CD4-positive, alpha-beta T cell (primary cell): ENCODE data around the gene DFFB. TPM values are rescaled to one million over a fixed set of nuclear protein-coding genes. Genes with fewer than 3 reads are reported as not detected.

Source experiments
- ATAC-seq: fragments of 200-7000 bp; cut with Tn5 transposase; one replicate; pipeline ENCODE4 v1.10.0; 2022; ENCODE audit warnings: mild to moderate bottlenecking; ENCODE audit not compliant: poor library complexity
- CTCF ChIA-PET: fragments of 350-600 bp; sonication (Branson Sonifier 250); formaldehyde crosslinking; loops from one replicate; lab custom pipeline; 2021; ENCODE audit warnings: antibody characterized with exemption, inconsistent platforms; lab: Charles Lee
- POLR2A ChIA-PET: fragments of 350-600 bp; sonication (Branson Sonifier 250); formaldehyde crosslinking; loops from one replicate; lab custom pipeline; 2021; ENCODE audit warnings: antibody characterized with exemption, inconsistent platforms; lab: Charles Lee
- DNase-seq, 14 experiments: peaks; one replicate each; pipeline ENCODE4 v3.0.0-alpha.2; 2013 to 2020; ENCODE audit warnings: mixed read lengths in 2 of 14
- H3K27ac ChIP-seq, 2 donors: one replicate each; pipeline versions ENCODE4 v1.5.1 to v1.7.0; 2013; ENCODE audit warnings: low read length in 2 of 2, low read depth in 1 of 2, mild to moderate bottlenecking in 1 of 2
- H3K27me3 ChIP-seq, 2 experiments: 1 replicate in 1 of 2; 2 replicates in 1 of 2; pipeline versions ENCODE4 v1.6.1 to v1.7.0; 2013; ENCODE audit warnings: low read length in 2 of 2, control low read depth in 1 of 2, mild to moderate bottlenecking in 1 of 2, moderate library complexity in 1 of 2; ENCODE audit not compliant: insufficient read depth in 2 of 2, control insufficient read depth in 1 of 2
- H3K36me3 ChIP-seq: one replicate; pipeline ENCODE4 v1.6.1; 2013; ENCODE audit warnings: low read length, control low read depth; ENCODE audit not compliant: insufficient read depth
- H3K4me1 ChIP-seq: one replicate; pipeline ENCODE4 v1.6.1; 2013; ENCODE audit warnings: low read length, control low read depth; ENCODE audit not compliant: insufficient read depth
- H3K4me3 ChIP-seq: one replicate; pipeline ENCODE4 v1.5.1; 2013; ENCODE audit warnings: mild to moderate bottlenecking, low read length, moderate library complexity
- H3K9me3 ChIP-seq, 2 experiments: 1 replicate in 1 of 2; 2 replicates in 1 of 2; pipeline versions ENCODE4 v1.6.1 to v1.7.0; 2013; ENCODE audit warnings: low read length in 2 of 2, mild to moderate bottlenecking in 2 of 2, control low read depth in 1 of 2, moderate library complexity in 1 of 2; ENCODE audit not compliant: control insufficient read depth in 1 of 2, insufficient read depth in 1 of 2
- H3K27ac Mint-ChIP-seq: one replicate; pipeline ENCODE4 v1.8.0; 2020; ENCODE audit warnings: mixed read lengths
- H3K27me3 Mint-ChIP-seq: one replicate; pipeline ENCODE4 v1.8.0; 2021; ENCODE audit warnings: mixed read lengths
- H3K36me3 Mint-ChIP-seq: one replicate; pipeline ENCODE4 v1.8.0; 2021; ENCODE audit warnings: low read depth, mixed read lengths
- H3K4me1 Mint-ChIP-seq: one replicate; pipeline ENCODE4 v1.8.0; 2021; ENCODE audit warnings: low read depth, mixed read lengths
- H3K4me3 Mint-ChIP-seq: one replicate; pipeline ENCODE4 v1.8.0; 2020; ENCODE audit warnings: mild to moderate bottlenecking, mixed read lengths
- H3K9me3 Mint-ChIP-seq: one replicate; pipeline ENCODE4 v1.8.0; 2020; ENCODE audit warnings: mixed read lengths
- CTCF ChIP-seq: fragments of 200-600 bp; IDR thresholded peaks from one replicate; pipeline ENCODE4 v1.8.0; 2022; ENCODE audit warnings: antibody characterized with exemption, mild to moderate bottlenecking
- intact Hi-C, 2 experiments: fragments of 100-400 bp; cut with DNase I in 1 of 2; cut with micrococcal nuclease in 1 of 2; formaldehyde crosslinking; loops; one replicate each; pipeline versions ENCODE4 v1.15.1 to v1.9.0; 2023 to 2025; cut with DNase I, micrococcal nuclease
- total RNA-seq, 174 experiments: library from RNA in 2 of 174; stranded (reverse) in 2 of 174; gene quantifications; one replicate each; pipeline ENCODE4 v1.2.3 and lab custom pipeline; 2021 to 2026

The DFFB gene
- total RNA-seq, 2 experiments from 2014 or later: 6.7 to 6.8 TPM

- H3K27me3 Mint-ChIP-seq: no peaks in the 10 kb centered on the region
- no peaks in the 10 kb centered on the region for H3K4me1 ChIP-seq
- H3K4me1 Mint-ChIP-seq: no peaks in the 10 kb centered on the region
- no peak overlapping the region for H3K4me3 ChIP-seq
- no peak for TF ChIP-seq CTCF
- DNase-seq (no peak), ATAC-seq (no peak)
- H3K4me3 Mint-ChIP-seq: no peak overlapping the region
- intact Hi-C loops: no loop called here
- peaks cover 62% of the 10 kb centered on the region for H3K36me3 Mint-ChIP-seq
- H3K9me3 Mint-ChIP-seq: no peaks in the 10 kb centered on the region
- no peak overlapping the region for H3K27ac ChIP-seq
- H3K27me3 ChIP-seq: no peaks in the 10 kb centered on the region
- peaks cover 0 to 4% of the 10 kb centered on the region in 2 experiments for H3K9me3 ChIP-seq
- ChIA-PET POLR2A (no interaction called here), CTCF (no interaction called here)
- peaks cover 54% of the 10 kb centered on the region for H3K36me3 ChIP-seq
- H3K27ac Mint-ChIP-seq: no peak overlapping the region
These were observed 35.8 kb upstream of the DFFB start for GRCh38 chr1:3821447-3821846.

GRCh38 chr1:3821908-3822307 is 35.4 kb upstream of the DFFB start:
- Histone ChIP-seq H3K27ac (no peak overlapping the region), H3K36me3 (peaks cover 55% of the 10 kb centered on the region), H3K9me3 (no peaks in the 10 kb centered on the region), H3K27me3 (no peaks in the 10 kb centered on the region), H3K4me3 (no peak overlapping the region), H3K4me1 (no peaks in the 10 kb centered on the region)
- TF ChIP-seq CTCF: no peak
- Mint-ChIP-seq H3K27ac (no peak overlapping the region), H3K9me3 (no peaks in the 10 kb centered on the region), H3K27me3 (no peaks in the 10 kb centered on the region), H3K4me1 (no peaks in the 10 kb centered on the region), H3K4me3 (no peak overlapping the region), H3K36me3 (peaks cover 66% of the 10 kb centered on the region)
- ChIA-PET POLR2A (no interaction called here), CTCF (no interaction called here)
- ATAC-seq (no peak), DNase-seq (no peak)
- intact Hi-C loops: no loop called here

- Histone ChIP-seq H3K4me1 (no peaks in the 10 kb centered on the region), H3K4me3 (no peak overlapping the region), H3K27me3 (no peaks in the 10 kb centered on the region), H3K36me3 (peaks cover 58% of the 10 kb centered on the region), H3K9me3 (no peaks in the 10 kb centered on the region), H3K27ac (no peak overlapping the region)
- DNase-seq (no peak), ATAC-seq (no peak)
- intact Hi-C loops: no loop called here
- TF ChIP-seq CTCF: no peak
- CTCF ChIA-PET: no interaction called here
- no peaks in the 10 kb centered on the region for H3K9me3 Mint-ChIP-seq
- no peak overlapping the region for H3K27ac Mint-ChIP-seq
- H3K27me3 Mint-ChIP-seq: no peaks in the 10 kb centered on the region
- no peak overlapping the region for H3K4me3 Mint-ChIP-seq
- no peaks in the 10 kb centered on the region for H3K4me1 Mint-ChIP-seq
- POLR2A ChIA-PET: no interaction called here
- H3K36me3 Mint-ChIP-seq: peaks cover 69% of the 10 kb centered on the region
These were observed 34.9 kb upstream of the DFFB start for GRCh38 chr1:3822421-3822820.
